Brain microvascular endothelial cell (primary cell): ENCODE data around the gene PGF.

Experiments used
- DNase-seq: peaks from one replicate; pipeline ENCODE4 v3.0.0-alpha.2; 2020
- H3K27ac ChIP-seq: fragments of 250-450 bp; sonication (Bioruptor Pico); 2 replicates; pipeline ENCODE4 v1.5.1; 2020; ENCODE audit warnings: mild to moderate bottlenecking, moderate library complexity
- H3K27me3 ChIP-seq: fragments of 250-450 bp; sonication (Bioruptor Pico); replicated peaks from 2 replicates; pipeline ENCODE4 v1.5.1; 2020; ENCODE audit warnings: mild to moderate bottlenecking
- H3K36me3 ChIP-seq: fragments of 250-450 bp; sonication (Bioruptor Pico); replicated peaks from 2 replicates; pipeline ENCODE4 v1.5.1; 2020; ENCODE audit warnings: mild to moderate bottlenecking
- H3K4me3 ChIP-seq: 2 replicates; pipeline ENCODE4 v1.5.1; 2011; ENCODE audit warnings: low read depth, mild to moderate bottlenecking, control low read depth, low read length, moderate library complexity
- CTCF ChIP-seq: IDR thresholded peaks from 2 replicates; pipeline ENCODE4 v1.5.1; 2011; ENCODE audit warnings: low read depth, mild to moderate bottlenecking, moderate library complexity, low read length, control low read depth, inconsistent platforms; ENCODE audit errors: missing control alignments
- in situ Hi-C: cut with HindIII; loops from 2 replicates; pipeline ENCODE4 v1.10.0; 2017; ENCODE audit warnings: low sequenced_read_pairs, low pct_ligation_motif_present

PGF gene

GRCh38 chr14:74965486-74966153 is 10.2 kb upstream of the PGF start:
- Histone ChIP-seq H3K27me3 (no peaks in the 10 kb centered on the region), H3K36me3 (no peaks in the 10 kb centered on the region), H3K27ac (no peak overlapping the region), H3K4me3 (no peak overlapping the region)
- TF ChIP-seq CTCF, result no peak
- no peak for DNase-seq
- in situ Hi-C loops, result no loop called here

- in situ Hi-C loops, result no loop called here
- DNase-seq, result no peak
- Histone ChIP-seq H3K27ac (no peak overlapping the region), H3K4me3 (no peak overlapping the region), H3K27me3 (no peaks in the 10 kb centered on the region), H3K36me3 (no peaks in the 10 kb centered on the region)
- no peak for TF ChIP-seq CTCF
Observed at GRCh38 chr14:74964787-74965485, 9.5 kb upstream of the PGF start.

- no peaks in the 10 kb centered on the region for H3K36me3 ChIP-seq
- no peak for TF ChIP-seq CTCF
- in situ Hi-C loops, result no loop called here
- DNase-seq, result no peak
- H3K27me3 ChIP-seq, result no peaks in the 10 kb centered on the region
- H3K27ac ChIP-seq, result no peak overlapping the region
- H3K4me3 ChIP-seq, result no peak overlapping the region
Observed at GRCh38 chr14:74963705-74964271, 8.4 kb upstream of the PGF start.

GRCh38 chr14:74963178-74963704 is 7.8 kb upstream of the PGF start:
- DNase-seq, result no peak
- H3K36me3 ChIP-seq, result no peaks in the 10 kb centered on the region

GRCh38 chr14:74962493-74962892 is 7.1 kb upstream of the PGF start:
- in situ Hi-C loops, result no loop called here
- H3K27ac ChIP-seq, result no peak overlapping the region
- H3K36me3 ChIP-seq, result no peaks in the 10 kb centered on the region
- H3K27me3 ChIP-seq, result no peaks in the 10 kb centered on the region
- no peak overlapping the region for H3K4me3 ChIP-seq
- TF ChIP-seq CTCF, result no peak
- DNase-seq, result no peak

More at GRCh38 chr14:74963178-74963704, 7.8 kb upstream of the PGF start:
- no peak for TF ChIP-seq CTCF
- Histone ChIP-seq H3K27ac (no peak overlapping the region), H3K27me3 (no peaks in the 10 kb centered on the region), H3K4me3 (no peak overlapping the region)
- in situ Hi-C loops, result no loop called here
